NCI-H748 treated with DMSO at 0.1 percent for 48 hours (cell line): ENCODE data around the gene KRT82.
A peak's percentile ranks its signal among the peaks of the same experiment; 100 is the strongest.
"Not testable (repeated sequence)": the region's sequence is repeated elsewhere in the genome, so short reads cannot be mapped to it uniquely, and the experiment has no call there.

Source experiments
- DNase-seq: peaks from one replicate; lab custom pipeline; 2025; lab: John Stamatoyannopoulos, UW

The KRT82 gene

DNA sequence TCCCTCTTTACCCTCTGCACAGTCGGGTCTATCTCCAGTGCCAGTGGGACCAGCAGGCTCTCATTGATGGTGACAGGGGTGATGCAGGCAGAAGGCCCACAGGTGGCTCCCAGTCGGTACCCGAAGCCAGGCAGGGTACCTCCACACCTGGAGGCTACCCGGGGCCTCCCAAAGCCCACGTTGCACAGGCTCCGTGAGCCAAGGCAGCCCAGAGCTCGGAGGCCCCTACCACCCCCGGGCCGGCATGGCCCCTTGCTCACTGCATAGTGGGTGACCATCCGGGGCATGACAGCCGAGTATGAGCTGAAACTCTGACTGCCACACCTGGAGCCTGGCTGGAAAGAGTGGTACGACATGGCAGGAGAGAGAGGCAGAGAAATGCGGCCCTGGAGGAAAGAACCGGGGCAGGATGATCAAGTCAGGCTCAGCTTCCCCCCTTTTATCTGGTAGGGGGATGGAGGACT, at the start of gene KRT82:
Gene KRT82, minus strand, starts transcription at position 414 of the 464 bp plus-strand sequence. Its CDS starts 58 bp downstream, at position 356.
- DNase-seq: no peak

DNA sequence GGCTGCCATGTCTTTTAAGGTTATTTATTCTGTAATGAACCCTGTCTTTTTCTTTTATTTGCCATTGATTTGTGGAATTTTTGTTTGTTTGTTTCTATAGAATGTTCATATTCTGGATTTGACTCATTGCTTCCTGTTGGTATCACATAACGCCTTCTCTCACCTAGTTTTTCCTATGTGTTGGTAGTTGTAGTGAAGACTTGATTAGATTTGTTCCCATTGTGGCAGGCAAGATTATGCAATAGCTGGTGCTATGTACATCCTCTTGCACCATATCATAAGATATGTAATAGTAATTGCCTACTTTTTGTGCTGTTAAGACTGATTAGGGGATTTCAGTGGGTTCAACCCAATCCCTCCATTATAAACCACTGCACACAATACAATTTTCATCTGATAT, 49.7 kb upstream of the KRT82 start:
- DNase-seq: no peak

DNA sequence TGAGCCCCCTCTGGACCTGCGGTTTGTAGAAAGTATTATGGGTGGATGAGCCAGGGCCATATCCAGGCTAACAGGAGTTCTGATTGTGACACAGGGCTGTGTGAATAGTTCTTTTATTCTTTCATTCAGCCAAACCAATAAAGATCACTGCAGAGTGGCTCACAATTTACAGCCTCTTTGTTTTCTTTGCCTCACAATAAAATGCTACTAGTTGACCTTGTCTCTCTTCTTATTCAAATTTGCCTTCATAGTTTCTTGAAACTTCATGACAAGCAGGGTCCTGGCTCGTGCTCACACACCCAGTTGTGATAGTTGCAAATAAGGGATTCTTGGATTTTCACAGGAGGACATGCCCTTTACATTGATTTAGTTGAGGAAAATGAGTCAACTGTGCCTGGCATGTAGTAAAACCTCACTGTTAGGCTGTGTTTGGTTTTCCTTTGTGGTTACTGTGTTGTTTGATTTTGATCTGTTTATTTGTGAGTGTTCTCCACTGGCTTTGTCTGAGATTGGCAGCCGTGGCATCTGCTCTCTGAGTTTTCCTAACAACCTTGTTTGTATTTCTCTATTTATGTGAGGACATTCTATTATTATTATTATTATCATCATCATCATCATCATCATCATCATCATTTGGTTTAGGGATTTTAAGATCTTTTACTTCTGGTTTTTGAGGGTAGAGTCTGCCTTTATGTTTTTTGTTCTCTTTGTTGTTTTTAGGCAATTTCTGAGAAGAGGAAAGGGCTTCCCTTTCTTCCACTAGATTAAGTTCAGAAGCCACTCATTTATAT, 48.5 kb upstream of the KRT82 start:
- DNase-seq: peak; percentile 46

DNA sequence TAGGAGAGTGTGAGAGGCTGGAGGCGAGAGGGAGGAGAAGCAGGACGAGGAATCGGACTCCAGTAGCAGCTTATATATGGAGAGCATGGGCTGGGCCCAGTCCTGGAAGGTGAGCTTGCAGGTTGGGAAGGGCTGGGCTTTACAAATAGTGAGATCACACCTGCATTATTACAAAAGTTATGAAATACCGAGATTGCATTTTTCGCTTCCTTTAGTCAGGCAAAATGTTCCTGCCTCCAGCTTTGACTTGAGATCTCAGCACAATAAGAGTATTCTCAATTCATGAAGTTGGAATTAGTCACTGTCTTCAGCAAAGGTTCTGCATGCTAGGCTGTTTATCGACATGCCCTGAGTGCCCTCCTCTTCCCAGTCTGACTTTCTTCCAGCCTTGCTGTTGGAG, 46.0 kb upstream of the KRT82 start, which contains the start of gene KRT6B:
Gene KRT6B, minus strand, starts transcription at position 46 of the 400 bp plus-strand sequence. CDS start 68 bp downstream, outside the sequence.
- no peak for DNase-seq

DNA sequence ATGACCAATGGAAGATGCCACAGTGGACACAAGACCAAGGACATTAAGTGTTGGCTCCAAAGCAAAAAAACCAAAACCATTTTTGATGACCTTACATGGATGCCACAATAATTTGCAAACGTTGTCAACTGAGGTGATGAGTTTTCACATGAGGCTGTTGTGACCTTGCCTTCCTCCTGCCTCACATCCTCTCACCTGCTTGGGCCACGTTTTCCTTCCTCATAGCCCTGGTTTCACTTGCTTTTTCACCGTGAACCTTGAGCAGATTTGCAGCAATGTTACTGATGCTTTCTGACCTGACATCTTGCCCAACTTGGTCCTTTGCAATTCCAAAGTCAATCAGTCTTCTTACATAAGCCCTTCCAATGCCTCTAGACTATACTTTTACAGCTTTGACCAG, 42.1 kb upstream of the KRT82 start:
- DNase-seq: no peak

DNA sequence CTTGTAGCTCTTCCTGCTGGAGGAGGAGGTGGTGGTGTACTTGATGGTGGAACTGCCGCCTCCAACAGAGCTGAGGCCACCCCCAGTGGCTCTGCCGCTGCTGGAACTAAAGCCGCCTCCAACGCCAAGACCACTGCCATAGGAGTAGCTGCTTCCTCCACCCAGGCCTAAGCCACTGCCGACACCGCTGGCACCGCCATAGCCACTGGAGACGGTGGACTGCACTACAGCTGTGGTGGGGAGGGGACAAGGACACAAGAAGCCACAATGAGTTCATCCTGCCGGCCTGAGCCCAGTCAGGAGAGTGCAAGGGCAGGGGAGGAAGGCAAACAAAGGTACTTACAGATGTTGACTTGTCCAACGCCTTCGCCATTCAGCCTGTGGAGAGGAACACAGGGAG, 41.1 kb upstream of the KRT82 start:
- not testable (repeated sequence) for DNase-seq

DNA sequence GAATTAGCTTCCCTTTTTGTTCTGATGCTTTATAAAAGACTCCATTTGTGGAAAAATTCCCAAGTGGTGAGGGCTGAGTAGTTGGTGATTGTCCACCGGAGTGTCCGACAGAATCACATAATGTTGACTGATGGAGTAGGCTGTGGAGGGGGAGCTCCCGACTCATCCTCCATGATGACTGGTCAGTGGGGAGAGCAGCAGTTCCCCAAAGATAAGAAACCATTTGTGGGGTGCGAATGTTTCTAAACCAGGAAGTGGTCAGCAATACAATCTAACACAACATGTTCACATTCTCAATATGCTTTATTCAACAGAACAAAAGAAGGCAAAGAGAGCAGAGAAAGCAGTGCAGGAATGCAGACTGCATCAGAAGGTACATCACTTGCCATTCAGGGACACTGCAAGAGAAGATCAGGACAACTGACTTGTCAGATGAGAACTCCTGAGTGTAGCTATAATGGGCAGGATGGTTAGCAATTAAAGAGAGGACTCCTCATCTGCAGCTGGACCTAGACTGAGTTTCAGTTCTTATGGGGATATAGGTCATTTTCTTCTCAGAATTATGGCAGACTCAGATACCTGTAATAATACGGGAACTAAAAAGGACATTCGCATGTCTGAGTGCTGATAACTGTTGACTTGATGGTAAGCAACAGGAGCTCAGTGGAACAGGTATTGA, 40.4 kb upstream of the KRT82 start:
- no peak for DNase-seq

DNA sequence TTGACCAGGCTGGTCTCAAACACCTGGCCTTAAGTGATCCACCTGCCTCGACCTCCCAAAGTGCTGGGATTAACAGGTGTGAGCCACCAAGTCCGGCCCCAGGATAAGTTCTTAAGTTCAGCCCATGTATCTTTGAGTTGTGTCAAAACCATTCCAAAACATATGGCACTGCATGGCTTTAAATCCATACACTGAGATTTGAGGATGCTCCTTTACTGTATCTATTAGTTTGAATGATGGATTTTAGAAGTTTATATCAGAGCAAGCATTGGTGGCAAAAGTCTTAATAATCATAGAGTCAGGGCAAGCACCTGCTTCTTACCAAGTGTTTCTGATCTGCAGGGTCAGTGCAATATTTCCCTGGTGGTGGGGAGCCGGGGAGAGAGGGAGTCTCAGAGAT, 39.7 kb upstream of the KRT82 start:
- DNase-seq: no peak

DNA sequence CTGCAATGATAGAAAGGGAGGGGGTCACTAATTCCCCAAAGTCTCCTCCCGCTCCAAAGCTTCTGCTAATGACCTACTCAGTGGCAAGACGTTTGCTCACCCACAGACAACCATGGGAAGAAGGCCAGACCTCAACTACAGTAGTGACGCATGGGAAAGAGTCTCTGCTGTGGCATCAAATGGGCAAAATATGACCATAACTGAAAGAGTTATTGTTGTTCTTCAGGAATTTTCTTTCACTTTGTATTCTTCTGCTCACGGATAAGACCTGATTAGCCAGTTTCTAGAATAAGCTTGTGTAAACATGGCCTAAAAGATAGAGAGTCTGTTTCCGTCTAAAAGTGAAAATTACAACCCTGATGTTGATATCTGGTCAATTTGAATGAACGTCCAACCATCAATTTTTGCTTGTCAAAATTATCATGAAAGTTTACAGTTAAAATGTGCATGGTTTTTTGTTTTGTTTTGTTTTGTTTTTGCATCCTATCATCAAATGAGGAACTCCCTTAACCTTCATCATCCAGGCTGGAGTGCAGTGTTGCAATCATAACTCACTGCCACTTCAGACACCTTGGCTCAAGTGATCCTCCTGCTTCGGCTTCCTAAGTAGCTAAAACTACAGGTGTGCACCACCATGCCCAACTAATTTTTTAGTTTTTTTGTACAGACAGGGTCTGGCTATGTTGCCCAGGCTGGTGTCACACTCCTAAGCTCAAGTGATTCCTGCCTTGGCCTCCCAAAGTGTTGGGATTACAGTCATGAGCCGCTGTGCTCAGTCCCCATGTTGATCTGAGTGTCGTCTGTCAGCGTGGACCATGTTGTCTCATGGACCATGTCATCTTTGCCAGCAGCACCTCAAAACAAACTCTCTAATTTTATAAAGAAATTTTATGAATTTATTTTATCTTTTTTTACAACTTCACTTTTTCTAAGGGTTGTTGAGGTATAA, 38.8 kb upstream of the KRT82 start:
- DNase-seq: no peak

DNA sequence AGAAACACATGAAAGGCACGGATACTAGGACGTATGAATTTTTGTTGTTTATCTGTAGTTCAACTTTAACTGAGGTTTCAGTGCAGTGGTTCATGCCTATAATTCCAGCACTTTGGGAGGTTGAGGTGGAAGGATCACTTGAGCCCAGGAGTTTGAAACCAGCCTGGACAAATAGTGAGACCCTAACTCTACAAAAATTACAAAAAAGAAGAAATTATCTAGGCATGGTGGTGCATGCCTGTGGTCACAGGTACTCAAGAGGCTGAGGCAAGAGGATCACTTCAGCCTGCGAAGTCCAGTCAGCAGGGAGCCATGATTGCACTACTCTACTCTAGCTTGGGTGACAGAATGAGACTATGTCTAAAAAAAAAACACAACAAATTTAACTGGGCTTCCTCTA, 37.8 kb upstream of the KRT82 start:
- no peak for DNase-seq

DNA sequence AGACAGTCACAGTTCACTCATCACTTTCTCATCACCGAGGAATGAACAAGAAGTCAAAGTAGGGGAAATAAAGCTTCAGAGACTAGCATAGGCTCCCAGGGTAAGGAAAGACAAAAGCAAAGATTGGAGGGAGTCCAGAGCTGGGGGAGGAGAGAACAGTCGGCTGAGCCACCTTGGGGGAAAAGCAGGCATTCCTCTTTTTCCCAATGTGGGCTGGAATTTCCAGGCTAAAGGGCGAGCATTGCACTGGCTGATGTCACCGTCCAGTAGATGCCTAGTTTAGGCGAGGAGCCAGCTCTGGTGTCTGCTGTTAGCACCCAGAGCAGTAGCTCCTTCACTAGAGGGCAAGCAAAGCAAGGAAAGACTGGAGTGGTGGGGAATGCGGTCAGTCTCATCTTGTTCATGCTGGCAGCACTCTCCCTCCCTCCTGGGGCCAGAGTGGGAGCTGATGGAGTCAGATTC, 36.5 kb upstream of the KRT82 start:
- DNase-seq: no peak

DNA sequence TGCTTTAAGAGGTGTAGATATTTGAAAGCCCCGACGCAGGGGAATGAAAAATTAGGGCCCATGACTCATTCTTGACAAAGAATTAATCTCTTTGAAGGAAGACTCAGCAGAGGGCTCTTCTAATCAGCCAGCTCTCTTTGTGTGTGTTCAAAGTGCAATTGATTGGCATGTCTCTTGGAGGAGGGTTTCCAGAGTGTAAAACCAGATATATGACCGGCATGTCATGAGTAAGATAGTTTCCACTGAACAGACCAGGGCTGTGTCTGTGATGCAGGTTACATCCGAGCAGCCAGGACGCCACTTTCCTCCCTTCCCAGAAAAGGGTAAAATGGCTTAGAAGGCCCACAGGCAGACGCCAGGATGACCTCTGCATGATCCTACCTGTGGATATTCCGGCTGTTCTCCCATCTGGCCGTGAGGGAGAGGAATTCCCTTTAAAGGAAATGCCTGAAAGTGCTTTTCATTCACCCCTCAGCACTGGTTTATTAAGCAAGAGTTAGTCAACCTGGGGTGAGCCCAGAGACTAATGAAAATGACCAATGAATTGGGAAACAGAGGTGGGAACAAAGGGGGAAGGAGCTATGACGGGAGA, 35.3 kb upstream of the KRT82 start:
- no peak for DNase-seq

DNA sequence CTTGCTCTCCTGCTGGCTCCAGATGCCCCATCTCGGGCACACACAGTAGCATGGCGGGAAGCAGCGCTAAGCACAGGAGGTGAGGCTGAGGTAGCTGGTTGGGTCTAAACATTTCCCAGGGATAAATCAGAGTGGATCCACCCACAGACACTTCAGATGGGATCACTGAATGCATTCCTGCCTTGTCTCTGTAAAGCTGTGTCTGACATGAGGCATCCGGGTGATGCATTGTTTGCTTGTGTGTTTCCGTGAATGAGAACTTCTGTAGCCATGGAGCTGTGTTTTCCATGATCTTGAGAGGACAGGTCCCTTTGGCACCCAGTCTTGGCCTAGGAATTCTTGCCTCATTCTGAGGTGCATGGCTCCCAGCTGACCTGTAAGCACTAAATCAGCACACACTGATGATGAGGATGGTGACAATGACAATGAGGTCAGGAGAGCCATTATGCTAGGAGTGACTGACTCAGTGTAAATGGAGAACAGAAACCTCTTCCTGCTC, 34.7 kb upstream of the KRT82 start:
- no peak for DNase-seq

DNA sequence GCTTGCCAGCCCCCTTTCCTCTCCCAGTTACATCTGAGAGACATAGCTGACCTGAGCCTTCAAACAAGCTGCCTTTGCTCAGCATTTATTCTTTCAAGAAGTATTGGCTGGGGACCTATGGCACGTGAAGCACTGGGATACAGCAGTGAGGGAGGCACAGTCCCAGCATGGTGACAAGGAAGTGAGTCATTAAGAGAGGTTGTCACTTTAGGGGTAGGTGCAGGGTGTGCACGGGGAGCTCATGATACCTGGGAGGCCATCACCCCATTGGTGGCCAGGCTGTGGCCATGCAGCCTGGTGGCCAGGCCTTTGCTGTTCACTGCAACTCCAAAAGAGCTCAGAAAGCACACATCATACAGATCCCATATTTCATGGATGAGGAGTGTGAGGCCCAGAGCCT, 33.7 kb upstream of the KRT82 start:
- no peak for DNase-seq

DNA sequence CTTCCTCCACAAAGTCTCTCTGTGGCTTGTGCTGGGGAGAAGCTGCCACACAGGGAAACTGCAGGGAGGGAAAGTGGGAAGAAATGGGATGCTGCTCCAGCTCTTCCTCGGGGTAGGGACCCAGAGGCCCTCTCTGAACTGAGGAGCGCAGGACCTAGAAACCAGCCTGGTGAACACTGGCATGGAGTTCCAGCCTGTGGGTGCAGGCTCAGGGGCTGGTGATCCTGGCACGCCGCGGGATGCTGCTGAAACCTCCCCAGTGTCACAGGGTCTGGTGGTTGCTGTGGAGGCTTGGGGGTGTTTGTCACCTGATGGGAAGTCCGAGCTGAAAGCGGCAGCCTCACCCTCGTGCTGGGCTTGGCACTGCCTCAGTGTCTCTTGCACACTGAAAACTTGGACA, 33.3 kb upstream of the KRT82 start:
- no peak for DNase-seq

DNA sequence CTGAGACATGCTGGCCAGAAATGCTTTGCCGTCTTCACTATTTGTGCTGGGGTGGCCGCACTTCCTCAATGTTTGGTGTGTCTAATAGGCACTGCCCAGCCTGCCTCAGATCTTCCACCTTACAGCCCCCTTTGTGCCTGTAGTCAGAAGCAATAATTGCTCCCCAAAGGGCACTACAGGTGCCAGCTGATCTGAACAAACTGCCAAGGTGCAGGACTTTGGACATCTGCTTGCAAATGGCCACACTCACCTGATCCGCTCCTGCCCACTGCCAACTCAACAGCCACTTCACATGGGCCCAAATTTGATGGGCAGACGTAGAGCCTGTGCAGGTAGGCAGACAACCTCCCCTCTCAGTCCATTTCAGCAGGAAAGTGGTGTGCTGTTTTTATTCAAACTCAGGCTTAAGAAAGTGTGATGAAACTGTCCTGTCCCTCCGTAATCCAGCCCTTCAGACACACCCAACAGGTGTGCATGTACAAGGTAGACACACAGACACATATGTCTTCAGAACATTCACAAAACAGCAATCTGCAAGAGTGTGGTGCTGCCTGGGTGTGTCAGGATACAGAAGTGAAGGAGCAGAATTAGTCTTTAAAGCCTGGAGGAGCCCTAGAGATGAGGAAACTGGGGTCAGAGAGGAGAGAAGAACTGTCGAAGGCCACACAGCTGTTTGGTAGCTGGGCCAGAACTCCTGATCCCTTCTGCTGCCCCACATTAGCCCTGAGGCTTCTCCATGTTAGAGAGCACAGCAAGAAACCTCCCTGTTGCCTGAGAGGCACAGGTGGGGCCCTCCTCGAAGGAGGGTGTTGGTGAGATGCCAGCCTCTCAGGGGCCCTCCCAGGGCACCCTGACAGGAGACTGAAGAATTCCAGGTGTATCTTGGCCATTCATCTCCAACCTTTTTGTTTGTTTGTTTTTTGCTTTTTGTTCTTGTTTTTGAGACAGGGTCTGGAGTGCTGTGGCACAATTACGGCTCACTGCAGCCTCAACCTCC, 32.5 kb upstream of the KRT82 start:
- no peak for DNase-seq

DNA sequence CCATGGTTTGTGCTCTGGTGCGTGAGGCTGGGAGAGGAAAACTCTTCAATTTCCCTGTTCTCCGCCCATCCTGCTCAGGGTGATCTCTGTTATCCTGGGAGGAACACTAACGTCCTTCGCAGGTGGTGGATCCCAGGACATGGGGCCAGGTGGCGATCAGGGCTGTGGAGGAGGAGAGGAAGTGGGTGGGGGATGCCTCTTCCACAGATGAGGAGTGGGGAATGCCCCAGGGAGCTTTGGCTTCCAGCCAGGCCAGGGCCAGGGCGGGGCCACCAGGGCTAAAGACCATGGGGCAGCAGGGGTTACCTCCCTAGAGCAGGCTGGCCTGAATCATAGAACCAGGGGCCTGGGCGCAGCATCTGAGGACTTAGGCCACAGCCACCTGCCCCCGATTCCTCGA, 31.4 kb upstream of the KRT82 start:
- no peak for DNase-seq

DNA sequence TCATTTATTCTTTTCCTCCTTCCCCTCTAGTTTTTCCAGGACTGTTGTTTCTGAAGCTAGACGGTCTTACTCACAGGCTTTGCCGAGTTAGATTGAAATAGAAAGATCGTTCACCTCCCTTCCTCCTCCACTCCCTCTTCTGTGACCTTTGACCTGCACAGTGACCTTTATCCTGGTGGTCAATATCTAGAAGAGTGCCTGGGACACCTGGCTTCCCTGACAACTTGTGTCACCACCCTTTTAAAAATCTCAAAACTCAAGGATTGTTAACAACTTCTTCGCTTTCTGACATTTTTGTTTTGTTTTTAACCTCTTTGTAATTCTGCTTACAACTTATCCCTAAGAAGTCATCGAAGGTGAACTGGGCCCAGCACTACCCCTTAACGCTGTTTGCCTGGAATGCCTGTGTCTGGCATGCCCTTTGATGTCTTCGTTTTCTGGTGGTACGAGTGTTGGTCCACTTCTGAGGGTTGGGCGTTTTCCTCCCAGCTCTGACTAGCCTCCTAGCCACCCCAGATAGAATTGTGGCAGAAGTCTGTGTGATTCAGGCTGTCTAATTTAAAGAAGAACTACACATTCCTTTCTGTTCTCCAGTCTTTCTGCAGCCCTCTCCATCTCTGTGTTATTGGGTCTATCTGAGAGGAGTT, 30.8 kb upstream of the KRT82 start:
- DNase-seq: no peak

DNA sequence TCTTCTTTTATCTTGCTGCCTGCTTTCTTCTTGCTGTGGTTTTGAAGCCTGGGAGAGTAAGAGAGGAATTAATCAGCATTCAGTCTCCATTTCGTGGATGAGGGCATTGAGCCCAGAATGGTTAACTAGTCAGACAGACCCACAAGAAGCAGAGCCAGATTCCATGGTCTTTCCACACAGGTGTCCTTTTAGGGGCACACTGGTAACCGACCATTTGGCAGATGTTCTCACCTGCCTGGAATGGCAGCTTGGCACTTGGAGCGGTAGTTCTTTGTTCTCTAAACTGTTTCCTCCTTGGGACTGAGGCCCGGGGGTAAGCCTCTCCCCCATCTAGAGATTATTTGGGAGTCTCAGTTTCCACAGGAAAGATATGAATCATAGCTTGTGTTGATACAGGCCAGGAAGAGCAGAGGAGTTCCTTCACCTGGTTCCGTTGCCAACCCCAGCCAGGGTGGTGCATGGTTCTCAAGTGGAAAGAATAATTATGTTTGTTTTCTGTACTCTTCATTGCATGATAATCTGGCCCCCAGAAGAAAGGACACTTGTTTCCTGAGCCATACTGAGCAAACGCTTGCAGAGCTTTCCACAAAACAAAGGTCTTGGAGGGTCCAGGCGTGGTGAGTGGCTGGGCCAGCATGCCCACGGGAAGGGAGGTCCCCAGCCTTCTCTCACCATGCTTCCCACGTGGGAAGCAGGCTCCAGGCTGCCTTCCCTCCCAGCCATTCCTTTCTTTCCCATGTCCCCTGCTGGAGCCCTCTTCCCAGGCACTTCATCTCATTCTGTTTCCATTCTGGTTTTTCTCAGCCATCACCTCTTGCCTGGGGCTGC, 30.1 kb upstream of the KRT82 start:
- DNase-seq: no peak
